HG03439 (cell line): ENCODE results near the gene CHPF2.

Experiments used
- ATAC-seq: cut with Tn5 transposase; IDR thresholded peaks from one replicate; pipeline ENCODE4 v1.9.1; 2021; ENCODE audit warnings: mild to moderate bottlenecking, moderate library complexity; ENCODE audit not compliant: unreplicated experiment

CHPF2 gene

DNA sequence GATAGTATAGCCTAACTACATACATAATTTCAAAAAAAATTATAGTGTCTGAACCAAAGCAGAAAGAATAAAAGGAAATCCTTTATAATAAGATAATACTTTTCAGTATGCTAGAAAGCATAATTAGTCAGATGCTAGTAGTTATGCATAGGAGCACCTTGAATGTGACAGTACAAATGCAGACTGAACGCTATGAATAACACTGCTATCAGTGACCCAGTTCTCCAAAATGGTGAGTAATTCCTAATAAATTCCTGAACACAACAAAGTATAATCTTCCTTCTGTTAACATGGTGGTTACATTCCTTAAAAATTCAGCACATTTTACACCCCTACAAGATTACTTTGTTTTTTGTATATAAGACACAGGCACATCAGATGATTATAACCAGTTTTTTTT lies 1.2 kb upstream of the CHPF2 start:
- ATAC-seq: no peak

DNA sequence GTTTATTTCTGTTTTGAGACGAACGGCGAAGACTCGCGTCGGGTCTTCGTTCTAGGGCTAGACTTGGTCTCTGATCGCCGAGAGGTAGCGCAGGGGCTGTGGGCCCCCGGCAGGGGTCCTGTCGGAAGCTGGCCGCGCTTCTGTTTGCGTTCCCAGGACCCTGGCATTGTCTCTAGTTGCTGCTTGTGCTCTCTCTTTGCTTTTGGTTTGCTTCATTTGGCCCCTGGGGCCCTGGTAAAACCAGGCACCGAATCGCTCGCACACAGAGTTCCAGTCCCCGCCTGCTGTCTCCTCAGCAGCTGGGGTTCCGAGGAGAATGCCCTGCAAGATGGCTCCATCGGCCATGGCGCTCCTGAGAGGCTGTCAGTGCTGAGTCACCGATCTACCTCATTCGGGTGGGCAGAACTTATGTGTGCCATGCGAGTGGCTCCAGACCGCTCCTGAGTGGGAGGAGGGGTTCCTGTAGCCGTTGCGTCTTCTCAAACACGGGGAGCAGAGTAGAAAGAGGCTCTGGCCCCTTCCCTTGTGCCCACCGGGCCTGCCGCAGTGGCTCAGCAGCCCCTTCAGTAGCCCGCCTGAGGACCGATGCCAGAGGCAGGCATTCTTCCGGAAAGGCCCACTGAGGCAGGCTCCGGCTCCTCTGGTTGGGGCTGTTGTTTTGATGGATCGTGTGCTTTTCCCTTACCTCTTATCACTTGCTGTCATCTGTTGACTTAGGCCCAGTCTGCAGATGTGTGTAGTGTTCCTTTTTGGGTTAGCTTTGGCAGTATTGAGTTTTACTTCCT lies 826 bp downstream of the CHPF2 start:
- ATAC-seq: peak; percentile 32

DNA sequence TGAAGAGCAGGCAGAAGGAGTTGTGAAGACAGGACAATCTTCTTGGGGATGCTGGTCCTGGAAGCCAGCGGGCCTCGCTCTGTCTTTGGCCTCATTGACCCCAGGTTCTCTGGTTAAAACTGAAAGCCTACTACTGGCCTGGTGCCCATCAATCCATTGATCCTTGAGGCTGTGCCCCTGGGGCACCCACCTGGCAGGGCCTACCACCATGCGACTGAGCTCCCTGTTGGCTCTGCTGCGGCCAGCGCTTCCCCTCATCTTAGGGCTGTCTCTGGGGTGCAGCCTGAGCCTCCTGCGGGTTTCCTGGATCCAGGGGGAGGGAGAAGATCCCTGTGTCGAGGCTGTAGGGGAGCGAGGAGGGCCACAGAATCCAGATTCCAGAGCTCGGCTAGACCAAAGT lies 1.5 kb downstream of the CHPF2 start:
- no peak for ATAC-seq

DNA sequence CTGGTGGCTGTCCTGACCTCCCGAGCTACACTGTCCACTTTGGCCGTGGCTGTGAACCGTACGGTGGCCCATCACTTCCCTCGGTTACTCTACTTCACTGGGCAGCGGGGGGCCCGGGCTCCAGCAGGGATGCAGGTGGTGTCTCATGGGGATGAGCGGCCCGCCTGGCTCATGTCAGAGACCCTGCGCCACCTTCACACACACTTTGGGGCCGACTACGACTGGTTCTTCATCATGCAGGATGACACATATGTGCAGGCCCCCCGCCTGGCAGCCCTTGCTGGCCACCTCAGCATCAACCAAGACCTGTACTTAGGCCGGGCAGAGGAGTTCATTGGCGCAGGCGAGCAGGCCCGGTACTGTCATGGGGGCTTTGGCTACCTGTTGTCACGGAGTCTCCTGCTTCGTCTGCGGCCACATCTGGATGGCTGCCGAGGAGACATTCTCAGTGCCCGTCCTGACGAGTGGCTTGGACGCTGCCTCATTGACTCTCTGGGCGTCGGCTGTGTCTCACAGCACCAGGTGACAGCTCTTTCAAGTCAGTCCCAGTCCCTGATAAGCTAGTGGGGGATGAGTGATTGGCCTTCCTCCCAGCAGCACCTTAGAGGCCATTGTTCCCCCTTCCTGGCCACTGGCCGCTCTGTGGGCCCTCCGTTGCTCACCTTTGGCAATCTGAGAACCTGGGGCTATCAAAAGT lies 3.0 kb downstream of the CHPF2 start:
- no peak for ATAC-seq

DNA sequence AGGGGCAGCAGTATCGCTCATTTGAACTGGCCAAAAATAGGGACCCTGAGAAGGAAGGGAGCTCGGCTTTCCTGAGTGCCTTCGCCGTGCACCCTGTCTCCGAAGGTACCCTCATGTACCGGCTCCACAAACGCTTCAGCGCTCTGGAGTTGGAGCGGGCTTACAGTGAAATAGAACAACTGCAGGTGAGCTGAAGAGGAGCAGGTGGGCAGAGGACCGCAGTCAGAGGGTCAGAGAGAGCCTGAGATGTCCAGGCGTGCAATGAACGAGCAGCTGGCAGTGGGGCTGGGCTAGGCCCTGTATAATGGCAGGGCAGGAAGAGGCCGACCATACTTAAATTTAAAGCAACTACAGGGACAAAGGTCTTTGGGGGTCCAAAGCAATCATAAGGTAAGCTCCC lies 4.1 kb downstream of the CHPF2 start:
- no peak for ATAC-seq

DNA sequence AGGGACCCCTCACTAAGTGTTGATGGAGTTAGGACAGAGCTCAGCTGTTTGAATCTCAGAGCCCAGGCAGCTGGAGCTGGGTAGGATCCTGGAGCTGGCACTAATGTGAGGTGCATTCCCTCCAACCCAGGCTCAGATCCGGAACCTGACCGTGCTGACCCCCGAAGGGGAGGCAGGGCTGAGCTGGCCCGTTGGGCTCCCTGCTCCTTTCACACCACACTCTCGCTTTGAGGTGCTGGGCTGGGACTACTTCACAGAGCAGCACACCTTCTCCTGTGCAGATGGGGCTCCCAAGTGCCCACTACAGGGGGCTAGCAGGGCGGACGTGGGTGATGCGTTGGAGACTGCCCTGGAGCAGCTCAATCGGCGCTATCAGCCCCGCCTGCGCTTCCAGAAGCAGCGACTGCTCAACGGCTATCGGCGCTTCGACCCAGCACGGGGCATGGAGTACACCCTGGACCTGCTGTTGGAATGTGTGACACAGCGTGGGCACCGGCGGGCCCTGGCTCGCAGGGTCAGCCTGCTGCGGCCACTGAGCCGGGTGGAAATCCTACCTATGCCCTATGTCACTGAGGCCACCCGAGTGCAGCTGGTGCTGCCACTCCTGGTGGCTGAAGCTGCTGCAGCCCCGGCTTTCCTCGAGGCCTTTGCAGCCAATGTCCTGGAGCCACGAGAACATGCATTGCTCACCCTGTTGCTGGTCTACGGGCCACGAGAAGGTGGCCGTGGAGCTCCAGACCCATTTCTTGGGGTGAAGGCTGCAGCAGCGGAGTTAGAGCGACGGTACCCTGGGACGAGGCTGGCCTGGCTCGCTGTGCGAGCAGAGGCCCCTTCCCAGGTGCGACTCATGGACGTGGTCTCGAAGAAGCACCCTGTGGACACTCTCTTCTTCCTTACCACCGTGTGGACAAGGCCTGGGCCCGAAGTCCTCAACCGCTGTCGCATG lies 5.2 kb downstream of the CHPF2 start:
- no peak for ATAC-seq

DNA sequence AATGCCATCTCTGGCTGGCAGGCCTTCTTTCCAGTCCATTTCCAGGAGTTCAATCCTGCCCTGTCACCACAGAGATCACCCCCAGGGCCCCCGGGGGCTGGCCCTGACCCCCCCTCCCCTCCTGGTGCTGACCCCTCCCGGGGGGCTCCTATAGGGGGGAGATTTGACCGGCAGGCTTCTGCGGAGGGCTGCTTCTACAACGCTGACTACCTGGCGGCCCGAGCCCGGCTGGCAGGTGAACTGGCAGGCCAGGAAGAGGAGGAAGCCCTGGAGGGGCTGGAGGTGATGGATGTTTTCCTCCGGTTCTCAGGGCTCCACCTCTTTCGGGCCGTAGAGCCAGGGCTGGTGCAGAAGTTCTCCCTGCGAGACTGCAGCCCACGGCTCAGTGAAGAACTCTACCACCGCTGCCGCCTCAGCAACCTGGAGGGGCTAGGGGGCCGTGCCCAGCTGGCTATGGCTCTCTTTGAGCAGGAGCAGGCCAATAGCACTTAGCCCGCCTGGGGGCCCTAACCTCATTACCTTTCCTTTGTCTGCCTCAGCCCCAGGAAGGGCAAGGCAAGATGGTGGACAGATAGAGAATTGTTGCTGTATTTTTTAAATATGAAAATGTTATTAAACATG lies 6.0 kb downstream of the CHPF2 start:
- no peak for ATAC-seq

DNA sequence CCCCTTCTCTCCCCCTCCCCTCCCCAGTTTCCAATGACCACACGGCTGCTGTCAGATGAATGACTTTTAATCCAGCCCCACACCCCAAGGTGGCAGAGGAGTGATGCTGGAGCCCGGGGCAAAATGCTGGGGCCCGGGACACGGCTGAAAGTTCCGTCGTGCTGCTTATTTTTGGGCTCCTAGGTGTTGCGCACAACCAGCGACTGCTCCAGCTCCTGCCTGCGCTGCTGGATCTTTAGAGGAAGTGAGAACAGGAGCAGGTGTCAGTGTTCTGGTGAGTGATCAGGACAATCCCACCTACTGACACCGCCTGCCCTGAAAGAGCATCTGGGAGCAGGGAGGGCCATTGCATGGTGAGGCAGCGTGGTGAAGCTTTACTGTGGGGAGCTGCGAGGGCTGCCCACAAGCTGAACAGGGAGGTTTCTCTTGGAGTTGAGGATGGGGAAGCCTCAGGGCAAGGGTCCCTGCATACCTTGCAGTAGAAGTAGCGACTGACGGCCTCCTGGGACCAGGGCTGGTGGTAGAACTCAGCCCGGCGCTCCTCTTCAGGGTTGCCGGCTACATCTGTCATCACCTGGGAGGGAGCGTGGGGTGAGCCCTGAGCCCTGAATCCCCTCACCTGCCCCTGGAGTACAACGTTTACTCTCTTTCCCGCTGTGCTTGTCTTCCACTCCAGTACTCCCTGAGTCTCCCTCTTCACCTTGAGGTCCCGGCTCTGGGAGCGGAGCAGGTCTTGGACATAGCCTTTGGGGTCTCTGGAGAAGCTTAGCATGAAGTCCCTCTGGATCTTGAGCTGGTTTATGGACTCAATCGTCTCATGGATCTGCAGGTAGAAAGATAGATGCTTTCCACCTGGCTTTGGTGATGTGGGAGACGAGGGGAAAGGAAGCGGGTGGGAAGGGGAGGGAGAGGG lies 6.9 kb downstream of the CHPF2 start:
- no peak for ATAC-seq

DNA sequence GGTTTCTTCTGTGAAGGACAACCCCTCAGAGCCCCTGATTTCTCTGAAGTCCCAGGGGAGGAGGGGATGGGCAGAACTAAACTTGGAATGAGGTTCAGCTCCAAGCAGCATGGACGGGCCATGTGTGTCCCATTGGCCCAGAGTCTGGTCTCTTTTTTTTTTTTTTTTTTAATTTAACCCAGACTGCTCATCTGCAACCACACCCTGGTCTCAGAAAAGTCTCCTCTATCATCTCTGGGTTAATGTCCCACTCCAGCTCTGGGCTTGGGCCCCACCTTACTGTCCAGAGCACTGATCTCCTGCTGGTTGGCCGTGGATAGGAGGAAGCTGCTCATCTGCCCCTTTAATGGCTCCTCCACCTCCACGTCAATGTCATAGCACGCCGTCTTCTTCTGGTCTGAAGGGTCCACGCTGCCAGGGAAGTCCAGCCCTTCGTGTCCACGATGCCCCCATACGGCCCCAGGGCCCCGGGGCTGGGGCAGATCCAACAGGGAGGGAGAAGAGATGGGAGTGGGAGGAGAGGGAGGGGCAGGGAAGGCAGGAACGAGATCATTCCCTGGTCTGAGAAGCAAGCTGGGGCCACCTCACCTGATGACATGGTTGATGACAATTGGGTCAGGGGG lies 7.7 kb downstream of the CHPF2 start:
- no peak for ATAC-seq

DNA sequence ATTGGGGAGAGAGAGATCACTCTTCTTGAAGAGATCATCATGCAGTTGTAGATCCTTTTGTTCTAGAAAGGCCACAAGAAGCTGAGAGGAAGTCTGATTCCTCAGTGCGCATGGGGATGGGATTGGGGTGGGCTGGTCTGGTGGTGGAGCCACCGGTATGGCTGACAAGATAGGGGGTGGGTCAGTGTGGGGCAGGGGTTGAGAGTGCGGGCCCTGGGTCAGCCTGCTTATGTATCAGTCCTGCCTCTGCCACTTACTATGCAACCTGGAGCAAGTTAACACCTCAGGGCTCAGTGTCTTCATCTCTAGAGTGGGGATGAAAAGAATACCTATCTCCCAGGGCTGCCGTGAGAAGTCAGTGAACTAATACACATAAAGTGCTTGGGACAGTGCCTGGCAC lies 8.3 kb downstream of the CHPF2 start:
- no peak for ATAC-seq

DNA sequence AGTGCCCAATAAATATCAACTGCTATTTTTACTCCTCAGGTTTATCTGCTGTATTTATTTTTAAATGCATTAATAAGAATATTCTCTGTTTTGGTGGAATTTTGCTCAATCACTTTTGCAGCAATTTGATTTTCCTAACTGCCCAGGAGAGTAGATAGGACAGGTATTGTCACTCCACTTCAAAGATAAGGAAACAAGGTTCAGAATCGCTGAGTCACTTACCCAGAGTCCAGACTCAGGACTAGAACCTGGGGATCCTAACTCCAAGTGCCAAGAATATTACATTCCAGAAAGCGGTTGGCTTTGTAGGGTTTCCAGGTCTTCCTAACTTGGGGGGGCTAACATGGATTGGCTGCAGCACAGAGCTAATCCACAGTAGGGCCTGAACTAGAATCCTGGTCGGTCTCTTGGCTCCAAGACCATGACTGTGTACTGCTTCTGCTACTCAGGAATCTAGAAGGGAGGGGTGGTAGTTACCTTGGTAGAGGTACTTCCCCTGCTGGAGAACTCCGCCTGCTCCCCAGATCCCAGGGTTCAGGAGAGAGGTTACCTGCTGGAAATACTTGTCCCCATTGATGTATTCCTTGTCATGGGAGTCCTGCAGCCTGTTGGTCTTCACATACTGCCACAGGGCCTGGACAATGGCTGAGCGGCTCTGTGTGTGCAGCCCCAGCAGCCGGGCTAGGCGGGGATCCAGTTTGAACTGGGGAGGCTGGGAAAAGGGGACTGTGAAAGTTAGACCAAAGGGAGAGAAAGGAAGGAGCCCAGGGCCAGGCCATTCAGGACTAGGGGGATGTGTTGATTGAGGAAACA lies 8.9 kb downstream of the CHPF2 start:
- ATAC-seq: no peak

DNA sequence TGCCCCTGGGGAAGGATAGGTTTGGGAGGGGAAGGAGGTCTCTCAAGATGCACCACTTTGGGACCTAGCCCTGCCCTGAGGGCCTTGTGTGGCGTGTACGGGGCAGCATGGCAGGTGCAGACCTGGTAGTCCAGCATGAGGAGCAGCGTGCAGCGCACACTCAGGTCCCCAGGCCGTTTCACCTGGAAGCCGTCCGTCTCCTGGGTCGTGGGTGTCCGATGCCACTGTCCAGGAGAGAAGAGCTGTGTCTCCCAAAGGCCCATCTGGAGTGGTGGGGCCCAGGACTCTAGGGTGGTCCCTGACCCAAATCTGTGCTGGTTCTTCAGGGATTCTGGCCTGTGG lies 9.4 kb downstream of the CHPF2 start:
- ATAC-seq: no peak

DNA sequence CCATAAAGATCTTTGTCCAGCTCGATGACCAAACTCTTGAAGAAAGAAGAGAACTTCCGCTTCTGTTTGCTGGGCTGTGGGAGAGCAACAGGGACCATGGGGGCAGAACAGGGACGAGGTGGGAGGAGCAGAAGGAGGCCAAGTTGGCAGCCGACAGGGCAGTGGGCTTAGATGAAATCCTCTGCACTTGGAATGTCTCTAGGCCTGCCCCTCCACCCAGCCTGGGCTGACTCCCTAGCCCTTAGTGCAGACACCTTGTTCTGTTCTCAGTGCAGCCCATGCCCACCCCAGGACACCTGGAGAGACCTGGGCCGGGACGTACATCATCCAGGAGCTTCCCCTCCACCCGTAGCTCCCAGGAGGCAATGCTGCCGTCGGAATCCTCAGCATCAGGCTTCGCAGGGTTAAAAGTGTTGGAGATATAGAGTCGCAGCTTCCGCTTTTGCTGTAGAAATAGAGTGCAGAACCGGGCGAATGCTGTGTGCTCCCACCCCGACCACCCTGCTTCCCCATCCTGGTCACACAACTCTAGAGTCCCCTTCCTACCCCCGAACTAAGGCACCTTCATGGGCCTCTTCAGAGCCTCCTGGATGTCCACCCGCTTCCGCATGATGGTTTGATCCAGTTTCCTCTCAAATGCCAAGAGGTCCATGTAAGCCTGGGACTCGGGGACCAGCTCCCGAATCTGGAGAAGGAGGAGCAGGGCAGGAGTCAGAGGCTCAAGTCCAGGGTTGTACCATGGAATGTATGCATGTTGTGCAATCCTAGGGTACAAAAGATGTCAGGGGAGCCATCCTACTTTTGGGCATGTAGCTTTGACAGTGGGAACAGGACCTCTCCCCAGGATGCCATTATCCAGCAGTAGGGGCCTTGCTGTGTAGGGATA lies 10.1 kb downstream of the CHPF2 start:
- ATAC-seq: no peak

DNA sequence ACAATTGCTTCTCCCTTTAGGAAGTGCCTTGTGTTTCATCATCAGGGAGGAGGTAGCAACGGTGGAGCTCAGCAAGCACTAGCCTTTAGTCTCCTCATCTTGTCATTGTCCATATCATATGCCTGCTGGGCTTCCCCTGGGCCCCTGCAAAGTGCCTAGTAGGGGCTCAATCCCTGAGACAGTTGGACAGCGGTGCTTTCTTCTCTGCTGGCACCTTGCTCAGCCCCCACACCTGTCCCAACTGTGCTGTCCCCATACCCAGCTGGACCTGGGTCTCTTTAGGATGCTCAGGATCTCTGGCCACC lies 10.7 kb downstream of the CHPF2 start:
- ATAC-seq: no peak

DNA sequence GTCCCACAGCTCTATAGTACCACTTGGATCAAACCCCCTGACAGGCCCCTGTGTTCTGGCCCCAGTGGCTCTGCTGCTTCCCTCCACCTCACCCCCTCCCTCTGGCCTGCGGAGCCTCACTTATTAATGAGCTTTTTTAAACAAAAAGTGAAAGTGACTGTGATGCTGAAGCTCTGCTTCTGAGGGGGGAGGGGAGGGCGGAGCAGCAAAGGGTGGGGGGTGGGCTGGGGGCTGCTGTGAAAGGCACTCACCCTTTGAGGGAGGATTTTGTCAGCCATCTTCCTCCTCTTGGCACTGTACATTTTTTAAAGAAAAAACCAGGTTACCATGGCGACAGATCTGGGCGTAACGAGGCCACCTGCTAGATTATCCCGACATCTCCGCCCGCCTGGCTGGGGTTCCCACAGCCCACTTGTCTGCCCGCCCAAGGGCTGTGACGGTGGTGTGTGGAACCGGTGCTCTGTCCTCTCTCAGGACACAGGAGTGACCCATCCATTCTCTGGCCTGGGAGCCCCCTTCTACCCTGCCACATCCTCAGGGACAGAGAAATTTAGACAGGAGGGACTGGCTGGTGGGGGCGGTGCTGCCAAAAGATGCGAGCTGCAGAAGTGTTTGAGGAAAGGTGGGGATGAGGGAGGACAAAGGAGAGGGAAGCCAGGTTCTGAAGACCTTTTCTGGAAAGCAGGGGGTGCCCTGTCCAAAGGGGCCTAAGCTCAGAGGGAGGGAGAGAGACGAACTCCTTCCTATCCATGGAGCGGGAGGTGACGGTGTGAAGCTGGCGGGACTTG lies 11.3 kb downstream of the CHPF2 start:
- ATAC-seq: no peak

DNA sequence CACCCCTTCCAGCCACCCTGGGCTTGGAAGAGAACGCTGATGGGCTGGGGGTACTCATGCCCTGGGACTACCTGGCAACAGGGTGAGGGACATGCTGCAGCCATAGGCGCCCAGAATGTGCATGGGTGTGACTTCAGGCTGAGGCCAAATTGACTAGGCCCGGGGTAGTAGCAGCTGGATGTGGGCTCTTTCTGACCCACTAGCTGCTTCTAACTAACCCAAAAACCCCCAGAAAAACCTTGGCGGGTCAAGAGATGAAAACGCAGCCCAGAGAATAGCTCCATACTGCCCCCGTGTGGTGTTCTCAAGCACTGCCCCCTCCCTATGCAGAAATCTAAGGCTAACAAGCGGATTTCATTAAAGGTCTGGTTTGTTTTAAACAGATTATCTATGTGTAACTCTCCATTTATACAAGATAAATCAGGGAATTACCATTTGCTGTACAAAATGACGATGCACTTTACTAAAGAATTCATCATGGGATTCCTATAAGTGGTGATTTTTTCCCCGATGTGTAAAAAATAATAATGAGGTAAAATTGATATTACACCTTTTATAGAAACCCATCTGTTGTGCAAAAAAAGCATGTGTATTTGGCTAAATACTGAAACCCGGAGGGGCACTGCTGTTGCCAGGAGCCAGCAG lies 12.0 kb downstream of the CHPF2 start:
- ATAC-seq: no peak

DNA sequence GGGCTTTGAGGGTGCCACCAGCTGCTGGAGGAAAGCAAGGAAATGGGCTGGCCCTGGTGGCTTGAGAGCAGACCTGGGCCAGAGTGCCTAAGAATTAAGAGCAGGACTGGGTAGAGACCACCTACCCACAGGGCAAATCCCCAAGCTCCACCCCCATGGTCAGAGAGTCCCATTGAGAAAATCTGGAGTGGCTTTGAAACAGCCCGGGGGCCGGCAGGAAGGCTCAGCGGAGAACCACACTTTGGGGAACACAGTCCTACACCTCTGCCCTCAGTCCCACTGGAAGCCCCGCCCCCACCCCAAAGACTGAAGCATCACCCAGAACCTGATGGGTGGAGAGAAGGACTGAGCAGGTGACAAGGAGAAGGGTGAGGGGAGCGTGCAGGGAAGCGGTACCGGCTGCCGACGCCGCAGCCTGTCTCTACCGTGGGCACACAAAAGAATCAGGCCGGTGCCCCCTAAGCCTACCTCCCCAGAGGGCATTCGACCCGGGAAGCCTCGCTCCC lies 12.6 kb downstream of the CHPF2 start:
- no peak for ATAC-seq
